Activated CD8-positive, alpha-beta T cell treated with anti-CD3 and anti-CD28 coated beads for 36 hours (primary cell): ENCODE measurements around the gene ABCC5. TPM values are rescaled to one million over a fixed set of nuclear protein-coding genes. Genes with fewer than 3 reads are reported as not detected.

Source experiments
- ATAC-seq: fragments of 200-7000 bp; cut with Tn5 transposase; one replicate; pipeline ENCODE4 v1.10.0; 2021; ENCODE audit warnings: mild to moderate bottlenecking, moderate library complexity
- CTCF ChIA-PET: fragments of 350-600 bp; sonication (Branson Sonifier 250); formaldehyde crosslinking; loops from one replicate; lab custom pipeline; 2021; ENCODE audit warnings: antibody characterized with exemption; lab: Charles Lee
- POLR2A ChIA-PET: fragments of 350-600 bp; sonication (Branson Sonifier 250); formaldehyde crosslinking; loops from one replicate; lab custom pipeline; 2021; ENCODE audit warnings: antibody characterized with exemption; lab: Charles Lee
- DNase-seq: peaks from one replicate; pipeline ENCODE4 v3.0.0-alpha.2; 2020
- H3K27ac Mint-ChIP-seq: one replicate; pipeline ENCODE4 v1.8.0; 2021; ENCODE audit warnings: mild to moderate bottlenecking, mixed read lengths
- H3K27me3 Mint-ChIP-seq: one replicate; pipeline ENCODE4 v1.8.0; 2021; ENCODE audit warnings: mixed read lengths
- H3K36me3 Mint-ChIP-seq: one replicate; pipeline ENCODE4 v1.8.0; 2021; ENCODE audit warnings: low read depth, mixed read lengths
- H3K4me1 Mint-ChIP-seq: one replicate; pipeline ENCODE4 v1.8.0; 2021; ENCODE audit warnings: low read depth, mixed read lengths
- H3K4me3 Mint-ChIP-seq: one replicate; pipeline ENCODE4 v1.8.0; 2021; ENCODE audit warnings: mild to moderate bottlenecking, moderate library complexity, mixed read lengths
- H3K9me3 Mint-ChIP-seq: one replicate; pipeline ENCODE4 v1.8.0; 2021; ENCODE audit warnings: mixed read lengths
- CTCF ChIP-seq: fragments of 200-600 bp; IDR thresholded peaks from one replicate; pipeline ENCODE4 v1.8.0; 2022; ENCODE audit warnings: antibody characterized with exemption, mild to moderate bottlenecking
- intact Hi-C: fragments of 100-400 bp; cut with micrococcal nuclease; formaldehyde crosslinking; loops from one replicate; pipeline ENCODE4 v1.10.0; 2022
- total RNA-seq, 2 experiments: library from RNA; stranded (reverse); gene quantifications; one replicate each; pipeline ENCODE4 v1.2.3, GENCODE V29; 2021

The ABCC5 gene
- total RNA-seq, 2 experiments from 2014 or later: 16.2 to 17.7 TPM

GRCh38 chr3:183962807-183963206 lies 54.9 kb downstream of the ABCC5 start:
- intact Hi-C loops: no loop called here
- H3K4me1 Mint-ChIP-seq: no peaks in the 10 kb centered on the region
- TF ChIP-seq CTCF: no peak
- DNase-seq (no peak), ATAC-seq (no peak)
- H3K27me3 Mint-ChIP-seq: no peaks in the 10 kb centered on the region
- CTCF ChIA-PET: no interaction called here
- H3K36me3 Mint-ChIP-seq: peaks cover 3% of the 10 kb centered on the region
- POLR2A ChIA-PET: no interaction called here
- no peak overlapping the region for H3K4me3 Mint-ChIP-seq
- H3K9me3 Mint-ChIP-seq: no peaks in the 10 kb centered on the region
- no peak overlapping the region for H3K27ac Mint-ChIP-seq

- TF ChIP-seq CTCF: no peak
- POLR2A ChIA-PET: no interaction called here
- H3K4me1 Mint-ChIP-seq: no peaks in the 10 kb centered on the region
- H3K27ac Mint-ChIP-seq: no peak overlapping the region
- peaks cover 6% of the 10 kb centered on the region for H3K36me3 Mint-ChIP-seq
- H3K9me3 Mint-ChIP-seq: no peaks in the 10 kb centered on the region
- DNase-seq (no peak), ATAC-seq (no peak)
- H3K27me3 Mint-ChIP-seq: no peaks in the 10 kb centered on the region
- intact Hi-C loops: no loop called here
- H3K4me3 Mint-ChIP-seq: no peak overlapping the region
- CTCF ChIA-PET: no interaction called here
Observed at GRCh38 chr3:183959214-183959613, 58.5 kb downstream of the ABCC5 start.

- Mint-ChIP-seq H3K9me3 (no peaks in the 10 kb centered on the region), H3K27ac (no peak overlapping the region), H3K36me3 (peaks cover 6% of the 10 kb centered on the region), H3K4me3 (no peak overlapping the region), H3K27me3 (no peaks in the 10 kb centered on the region), H3K4me1 (no peaks in the 10 kb centered on the region)
- no peak for DNase-seq
- CTCF ChIA-PET: no interaction called here
- no peak for TF ChIP-seq CTCF
- POLR2A ChIA-PET: no interaction called here
- intact Hi-C loops: no loop called here
- no peak for ATAC-seq
Observed at GRCh38 chr3:183958775-183959174, 58.9 kb downstream of the ABCC5 start.

GRCh38 chr3:183958226-183958625 lies 59.5 kb downstream of the ABCC5 start:
- H3K36me3 Mint-ChIP-seq: peaks cover 6% of the 10 kb centered on the region
- ChIA-PET POLR2A (no interaction called here), CTCF (no interaction called here)
- intact Hi-C loops: no loop called here
- no peak for TF ChIP-seq CTCF
- DNase-seq: no peak
- no peaks in the 10 kb centered on the region for H3K4me1 Mint-ChIP-seq
- no peak overlapping the region for H3K4me3 Mint-ChIP-seq
- H3K9me3 Mint-ChIP-seq: no peaks in the 10 kb centered on the region
- no peaks in the 10 kb centered on the region for H3K27me3 Mint-ChIP-seq
- H3K27ac Mint-ChIP-seq: no peak overlapping the region
- no peak for ATAC-seq

GRCh38 chr3:183954875-183955274 lies 62.8 kb downstream of the ABCC5 start:
- intact Hi-C loops: no loop called here
- Mint-ChIP-seq H3K36me3 (peaks cover 11% of the 10 kb centered on the region), H3K27ac (no peak overlapping the region), H3K4me1 (no peaks in the 10 kb centered on the region), H3K9me3 (no peaks in the 10 kb centered on the region), H3K27me3 (no peaks in the 10 kb centered on the region), H3K4me3 (no peak overlapping the region)
- POLR2A ChIA-PET: no interaction called here
- CTCF ChIA-PET: interaction anchor here (1.7 kb wide), 1 partner anchor 273 kb away, joined by 4 read pairs; no protein-coding TSS in a partner anchor
- no peak for TF ChIP-seq CTCF
- no peak for DNase-seq
- no peak for ATAC-seq
